OCI-LY3 (cell line): Measurements from ENCODE around the gene HGS.

Experiments
- H2AFZ ChIP-seq: fragments of 200-600, 300-600 bp; shearing (Covaris generic); 2 replicates; pipeline ENCODE4 v1.6.0; 2014; ENCODE audit warnings: antibody characterized with exemption, low read depth, low read length
- H3K27ac ChIP-seq: fragments of 200-600, 300-600 bp; sonication (generic); 2 replicates; pipeline ENCODE4 v1.5.1; 2014; ENCODE audit warnings: mild to moderate bottlenecking, low read length, moderate library complexity, mixed read lengths
- H3K27me3 ChIP-seq: fragments of 200-600, 300-600 bp; sonication (generic); 2 replicates; pipeline ENCODE4 v1.6.1; 2014; ENCODE audit warnings: low read depth, low read length, mixed read lengths
- H3K36me3 ChIP-seq: fragments of 200-600, 300-600 bp; sonication (generic); replicated peaks from 2 replicates; pipeline ENCODE3; 2014; ENCODE audit warnings: low read depth, low read length, mixed read lengths
- H3K4me1 ChIP-seq: fragments of 300-600, 200-600 bp; sonication (generic); 2 replicates; pipeline ENCODE4 v1.6.1; 2014; ENCODE audit warnings: low read length, mixed read lengths
- H3K4me2 ChIP-seq: fragments of 200-600, 300-600 bp; sonication (generic); 2 replicates; pipeline ENCODE4 v1.6.1; 2014; ENCODE audit warnings: low read length, mixed read lengths
- H3K4me3 ChIP-seq: fragments of 300-600, 200-600 bp; sonication (generic); 2 replicates; pipeline ENCODE4 v1.5.1; 2014; ENCODE audit warnings: antibody characterized with exemption, mild to moderate bottlenecking, low read length, moderate library complexity
- H3K79me2 ChIP-seq: fragments of 300-600, 200-600 bp; shearing (Covaris generic); 2 replicates; pipeline ENCODE4 v1.6.1; 2014; ENCODE audit warnings: mild to moderate bottlenecking, low read length, mixed read lengths
- H3K9ac ChIP-seq: fragments of 300-600, 200-600 bp; shearing (Covaris generic); 2 replicates; pipeline ENCODE4 v1.6.0; 2014; ENCODE audit warnings: mild to moderate bottlenecking, low read length, moderate library complexity
- H3K9me3 ChIP-seq: fragments of 200-600, 300-600 bp; shearing (Covaris generic); 2 replicates; pipeline ENCODE4 v1.6.1; 2014; ENCODE audit warnings: low read length, mixed read lengths; ENCODE audit not compliant: insufficient read depth
- H4K20me1 ChIP-seq: fragments of 200-600, 300-600 bp; sonication (generic); 2 replicates; pipeline ENCODE4 v1.6.1; 2016; ENCODE audit warnings: low read length, mixed read lengths; ENCODE audit not compliant: insufficient read depth
- EZH2phosphoT487 ChIP-seq: fragments of 200-600 bp; shearing (Covaris generic); IDR thresholded peaks from 2 replicates; pipeline ENCODE4 v1.6.1; 2018; ENCODE audit warnings: antibody characterized with exemption, mixed run types, low read depth
- TF ChIP-seq, protein P1 (sequence below): fragments of 200-600, 300-600 bp; sonication (generic); IDR thresholded peaks from 2 replicates; pipeline ENCODE4 v1.5.1; 2014; ENCODE audit warnings: antibody characterized with exemption, low read length, low read depth

Gene HGS

DNA sequence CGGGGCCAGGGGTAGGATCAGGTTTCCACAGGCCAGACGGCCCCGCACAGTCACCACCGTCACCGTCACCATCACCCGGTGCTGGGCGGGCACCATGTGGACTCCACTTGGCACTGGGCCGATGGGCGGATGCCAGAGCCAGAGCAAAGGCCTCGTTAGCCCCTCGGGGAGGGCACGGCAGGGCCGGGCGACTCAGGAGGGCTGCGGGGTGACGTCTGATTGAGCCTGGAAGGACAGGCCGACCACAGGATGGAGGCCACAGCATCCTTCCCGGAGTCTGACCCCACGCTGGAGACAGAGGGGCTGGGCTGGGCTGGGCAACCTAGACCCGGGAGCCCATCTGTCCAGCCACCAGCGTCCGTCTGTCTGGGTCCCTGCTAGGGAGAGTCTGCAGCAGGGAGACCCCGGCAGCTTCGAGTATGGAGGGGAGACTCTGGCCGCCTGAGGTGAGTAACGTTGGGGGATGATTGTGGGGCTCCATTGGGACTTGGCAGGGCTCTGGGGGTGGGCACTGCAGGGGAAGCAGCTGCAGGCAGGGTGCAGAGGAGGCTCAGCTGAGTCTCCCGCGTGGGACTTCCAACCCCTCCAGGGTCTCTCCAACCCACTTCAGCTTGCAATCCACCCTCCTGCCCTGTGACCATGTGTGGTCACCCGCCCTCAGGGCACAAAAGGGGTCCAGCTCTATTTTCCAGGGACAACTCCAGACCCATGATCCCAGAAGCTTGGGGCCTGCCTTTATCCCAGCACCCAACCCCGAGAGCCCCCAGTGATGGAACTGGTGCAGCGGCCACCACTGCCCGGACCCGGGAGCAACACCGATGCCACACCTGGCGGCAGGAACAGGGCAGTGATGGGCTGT lies 50.8 kb downstream of the HGS start:
- no peak for TF ChIP-seq EZH2phosphoT487
- TF ChIP-seq, protein P1, sequence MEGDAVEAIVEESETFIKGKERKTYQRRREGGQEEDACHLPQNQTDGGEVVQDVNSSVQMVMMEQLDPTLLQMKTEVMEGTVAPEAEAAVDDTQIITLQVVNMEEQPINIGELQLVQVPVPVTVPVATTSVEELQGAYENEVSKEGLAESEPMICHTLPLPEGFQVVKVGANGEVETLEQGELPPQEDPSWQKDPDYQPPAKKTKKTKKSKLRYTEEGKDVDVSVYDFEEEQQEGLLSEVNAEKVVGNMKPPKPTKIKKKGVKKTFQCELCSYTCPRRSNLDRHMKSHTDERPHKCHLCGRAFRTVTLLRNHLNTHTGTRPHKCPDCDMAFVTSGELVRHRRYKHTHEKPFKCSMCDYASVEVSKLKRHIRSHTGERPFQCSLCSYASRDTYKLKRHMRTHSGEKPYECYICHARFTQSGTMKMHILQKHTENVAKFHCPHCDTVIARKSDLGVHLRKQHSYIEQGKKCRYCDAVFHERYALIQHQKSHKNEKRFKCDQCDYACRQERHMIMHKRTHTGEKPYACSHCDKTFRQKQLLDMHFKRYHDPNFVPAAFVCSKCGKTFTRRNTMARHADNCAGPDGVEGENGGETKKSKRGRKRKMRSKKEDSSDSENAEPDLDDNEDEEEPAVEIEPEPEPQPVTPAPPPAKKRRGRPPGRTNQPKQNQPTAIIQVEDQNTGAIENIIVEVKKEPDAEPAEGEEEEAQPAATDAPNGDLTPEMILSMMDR = no peak
- Histone ChIP-seq H3K27ac (peak overlapping the region; percentile 84), H3K79me2 (no peaks in the 10 kb centered on the region), H3K4me1 (peaks cover 29% of the 10 kb centered on the region), H3K4me3 (peak overlapping the region; percentile 81), H3K9me3 (no peaks in the 10 kb centered on the region), H3K36me3 (no peaks in the 10 kb centered on the region), H4K20me1 (no peaks in the 10 kb centered on the region), H2AFZ (no peak overlapping the region), H3K27me3 (peaks cover 23% of the 10 kb centered on the region), H3K4me2 (peak overlapping the region; percentile 99), H3K9ac (peak overlapping the region; percentile 77)

DNA sequence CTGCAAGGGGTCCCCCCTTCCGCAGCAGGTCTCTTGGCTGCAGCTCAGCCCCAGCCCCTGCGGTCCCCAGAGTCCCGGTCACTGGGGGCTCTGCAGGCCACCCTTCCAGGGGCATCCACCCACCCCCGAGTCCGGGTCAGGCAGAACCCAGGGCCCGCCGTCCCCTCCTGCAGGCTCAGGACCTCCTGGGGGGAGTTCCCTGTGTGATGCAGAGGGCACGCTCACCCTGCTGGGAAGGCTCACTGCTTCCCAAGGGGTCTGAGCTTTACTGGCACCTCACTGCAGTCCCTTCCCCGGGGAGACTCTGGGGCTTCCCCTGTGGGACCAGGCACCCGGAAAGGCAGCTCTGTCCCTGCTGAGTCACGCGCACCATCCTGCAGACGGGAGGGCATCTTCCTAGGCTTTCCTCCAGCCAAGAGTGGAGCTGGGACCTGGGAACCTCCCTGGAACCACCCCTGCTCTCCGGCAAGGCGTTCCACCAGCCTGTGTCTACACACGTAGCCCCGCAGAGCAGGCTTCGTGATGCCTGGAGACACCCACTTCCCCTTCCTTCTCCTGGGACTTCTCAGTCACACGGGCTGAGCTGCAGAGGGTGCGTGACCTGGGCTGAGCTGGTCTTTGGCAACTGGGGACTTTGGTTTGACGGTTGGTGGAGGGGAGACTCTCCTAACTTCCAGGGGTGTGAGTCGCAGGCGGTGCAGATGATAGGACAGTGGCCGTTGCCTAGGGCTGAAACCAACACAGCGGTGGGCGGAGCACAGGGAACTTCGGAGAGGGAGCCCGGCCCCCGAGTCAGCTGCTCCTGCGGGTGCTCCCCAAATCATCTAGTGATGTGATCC lies 51.7 kb downstream of the HGS start:
- H3K9me3 ChIP-seq = no peaks in the 10 kb centered on the region
- no peaks in the 10 kb centered on the region for H3K36me3 ChIP-seq
- peaks cover 29% of the 10 kb centered on the region for H3K4me1 ChIP-seq
- H3K4me3 ChIP-seq = peak overlapping the region; percentile 81
- no peaks in the 10 kb centered on the region for H4K20me1 ChIP-seq
- H3K27me3 ChIP-seq = peaks cover 18% of the 10 kb centered on the region
- H2AFZ ChIP-seq = peak overlapping the region; percentile 98
- H3K27ac ChIP-seq = peak overlapping the region; percentile 84
- peak overlapping the region; percentile 77 for H3K9ac ChIP-seq
- peak overlapping the region; percentile 99 for H3K4me2 ChIP-seq
- TF ChIP-seq, protein P1 = no peak
- TF ChIP-seq EZH2phosphoT487 = no peak
- no peaks in the 10 kb centered on the region for H3K79me2 ChIP-seq

DNA sequence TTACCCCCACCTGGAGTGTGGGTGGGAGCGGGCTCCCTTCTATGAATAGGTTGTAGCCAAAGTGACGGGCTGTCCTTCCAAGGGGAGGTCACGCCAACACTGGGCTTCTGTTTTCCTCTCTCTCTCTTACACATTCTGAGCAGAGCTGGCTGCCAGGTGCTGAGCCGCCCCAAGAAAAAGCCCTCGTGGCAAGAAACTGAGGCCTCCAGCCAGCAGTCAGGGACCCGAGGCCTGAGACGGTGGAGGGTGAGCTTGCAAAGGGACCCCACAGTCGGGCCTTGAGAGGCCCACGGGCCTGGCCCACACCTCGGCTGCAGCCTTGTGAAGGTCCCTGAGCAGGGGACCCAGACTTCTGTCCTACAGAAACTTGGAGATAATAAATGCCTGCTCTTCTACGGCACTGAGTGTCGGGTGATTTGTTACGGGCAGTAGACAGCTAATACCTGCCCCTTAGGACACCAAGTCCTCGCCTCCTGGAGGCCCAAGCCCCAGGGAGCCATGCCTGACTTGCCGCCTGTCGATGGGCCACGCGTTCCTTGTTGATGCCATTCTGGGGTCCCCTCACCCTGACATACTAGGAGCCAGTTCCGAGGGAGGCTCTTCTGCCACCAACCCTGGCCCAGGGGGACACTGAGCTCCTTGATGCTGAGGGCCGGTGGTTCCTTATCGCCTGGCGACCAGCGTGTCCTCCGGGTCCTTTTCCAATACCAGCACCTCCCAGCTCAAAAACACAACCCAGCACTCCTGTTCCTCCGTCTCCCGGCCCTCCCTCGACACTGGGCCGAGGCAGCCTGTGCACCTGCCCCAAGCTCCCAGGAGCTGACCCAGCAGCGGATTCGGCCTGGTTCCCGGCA lies 54.4 kb downstream of the HGS start:
- no peak overlapping the region for H3K4me3 ChIP-seq
- H3K9ac ChIP-seq = no peak overlapping the region
- H3K36me3 ChIP-seq = no peaks in the 10 kb centered on the region
- no peaks in the 10 kb centered on the region for H4K20me1 ChIP-seq
- H3K4me2 ChIP-seq = no peak overlapping the region
- H3K27ac ChIP-seq = no peak overlapping the region
- H2AFZ ChIP-seq = no peak overlapping the region
- TF ChIP-seq, protein P1 = no peak
- TF ChIP-seq EZH2phosphoT487 = no peak
- no peaks in the 10 kb centered on the region for H3K9me3 ChIP-seq
- H3K27me3 ChIP-seq = peaks cover 5% of the 10 kb centered on the region; the same call in 1 of the 2 replicates
- peaks cover 29% of the 10 kb centered on the region for H3K4me1 ChIP-seq
- H3K79me2 ChIP-seq = no peaks in the 10 kb centered on the region
